Measurements from ENCODE around the gene FITM1.

FITM1 gene

GRCh38 chr14:24139272-24139934, 8.9 kb downstream of the FITM1 start:
- Histone ChIP-seq H3K27me3 (ENCODE audit: insufficient read depth, poor library complexity, severe bottlenecking) (no peaks in the 10 kb centered on the region), H3K27ac (replicated peaks) (no peak overlapping the region), H3K4me3 (replicated peaks; ENCODE audit: insufficient read depth, low read length) (no peak overlapping the region; the same call in 1 of the 2 replicates)
- TF ChIP-seq POLR2AphosphoS5 (IDR thresholded peaks at IDR 0.05; ENCODE audit: low read depth) (no peak), SPI1 (IDR thresholded peaks at IDR 0.05; ENCODE audit: borderline replicate concordance, low read depth) (no peak), REST (IDR thresholded peaks at IDR 0.05; ENCODE audit: insufficient replicate concordance, low read depth) (no peak), GABPA (IDR thresholded peaks at IDR 0.05; ENCODE audit: low read depth) (no peak), CTCF (IDR thresholded peaks at IDR 0.05; ENCODE audit: insufficient read depth, low read length) (no peak)
- no peak for DNase-seq (ENCODE audit: low read depth in 1 of 2, low spot score in 1 of 2)

- no peak for TF ChIP-seq GABPA (IDR thresholded peaks at IDR 0.05; ENCODE audit: low read depth)
- no peak for TF ChIP-seq REST (IDR thresholded peaks at IDR 0.05; ENCODE audit: insufficient replicate concordance, low read depth)
- peak; percentile 79 for TF ChIP-seq POLR2AphosphoS5 (IDR thresholded peaks at IDR 0.05; ENCODE audit: low read depth)
- TF ChIP-seq SPI1 (IDR thresholded peaks at IDR 0.05; ENCODE audit: borderline replicate concordance, low read depth): peak; percentile 78; the same call in 1 of the 2 replicates
- Histone ChIP-seq H3K27ac (replicated peaks) (peak within 1 kb of the TSS; percentile 78), H3K4me3 (replicated peaks; ENCODE audit: insufficient read depth, low read length) (peak within 1 kb of the TSS; percentile 89), H3K27me3 (ENCODE audit: insufficient read depth, poor library complexity, severe bottlenecking) (no peaks in the 10 kb centered on the region)
- peak; percentile 99 to 100 for DNase-seq (ENCODE audit: low read depth in 1 of 2, low spot score in 1 of 2)
These were observed 10.8 kb downstream of the FITM1 start, which contains the start of gene EMC9 for GRCh38 chr14:24141097-24141880. Gene EMC9, minus strand, starts transcription at chr14:24141591. Its CDS starts 287 bp downstream, at chr14:24141304.

- H3K4me3 ChIP-seq (replicated peaks; ENCODE audit: insufficient read depth, low read length): no peak overlapping the region
- no peak overlapping the region for H3K27ac ChIP-seq (replicated peaks)
- no peaks in the 10 kb centered on the region for H3K27me3 ChIP-seq (ENCODE audit: insufficient read depth, poor library complexity, severe bottlenecking)
- no peak for DNase-seq (ENCODE audit: low read depth in 1 of 2, low spot score in 1 of 2)
- no peak for TF ChIP-seq CTCF (IDR thresholded peaks at IDR 0.05; ENCODE audit: insufficient read depth, low read length)
- no peak for TF ChIP-seq GABPA (IDR thresholded peaks at IDR 0.05; ENCODE audit: low read depth)
- TF ChIP-seq REST (IDR thresholded peaks at IDR 0.05; ENCODE audit: insufficient replicate concordance, low read depth): no peak
- TF ChIP-seq POLR2AphosphoS5 (IDR thresholded peaks at IDR 0.05; ENCODE audit: low read depth): no peak
- TF ChIP-seq SPI1 (IDR thresholded peaks at IDR 0.05; ENCODE audit: borderline replicate concordance, low read depth): no peak
These were observed 13.1 kb downstream of the FITM1 start for GRCh38 chr14:24143511-24143910.
